HG03097 (cell line): ENCODE results near the gene ICAM3.
"Not testable (repeated sequence)": the region's sequence is repeated elsewhere in the genome, so short reads cannot be mapped to it uniquely, and the experiment has no call there.

ENCODE experiments used
- ATAC-seq: cut with Tn5 transposase; IDR thresholded peaks from one replicate; pipeline ENCODE4 v1.9.1; 2021; ENCODE audit not compliant: unreplicated experiment, low FRiP score

ICAM3 gene

GRCh38 chr19:10339380-10339960, at the start of gene ICAM3:
Gene ICAM3 (minus strand): TSS chr19:10339624. CDS start chr19:10339614, 10 bp downstream.
- peak; percentile 53 for ATAC-seq

- no peak for ATAC-seq
Measured at GRCh38 chr19:10388957-10389356, 49.5 kb upstream of the ICAM3 start.

- ATAC-seq = no peak
Measured at GRCh38 chr19:10384580-10384979, 45.2 kb upstream of the ICAM3 start.

GRCh38 chr19:10383223-10383499, 43.7 kb upstream of the ICAM3 start:
- not testable (repeated sequence) for ATAC-seq

GRCh38 chr19:10380313-10381102, 41.1 kb upstream of the ICAM3 start, which contains the start of gene TYK2:
Gene TYK2 (minus strand): TSS chr19:10380572. CDS start chr19:10378406, 2,166 bp downstream.
- ATAC-seq = peak; percentile 94

- no peak for ATAC-seq
Measured at GRCh38 chr19:10379880-10380312, 40.5 kb upstream of the ICAM3 start.

- ATAC-seq = no peak
Measured at GRCh38 chr19:10378124-10378523, 38.7 kb upstream of the ICAM3 start.

- ATAC-seq = not testable (repeated sequence)
Measured at GRCh38 chr19:10377140-10377640, 37.8 kb upstream of the ICAM3 start.

- no peak for ATAC-seq
Measured at GRCh38 chr19:10374931-10375330, 35.5 kb upstream of the ICAM3 start.

- ATAC-seq = no peak
Measured at GRCh38 chr19:10372690-10373089, 33.3 kb upstream of the ICAM3 start.

- ATAC-seq = no peak
Measured at GRCh38 chr19:10368101-10368803, 28.8 kb upstream of the ICAM3 start.

GRCh38 chr19:10366950-10367512, 27.6 kb upstream of the ICAM3 start:
- not testable (repeated sequence) for ATAC-seq

- no peak for ATAC-seq
Measured at GRCh38 chr19:10365518-10365917, 26.1 kb upstream of the ICAM3 start.

- no peak for ATAC-seq
Measured at GRCh38 chr19:10364644-10365043, 25.2 kb upstream of the ICAM3 start.

GRCh38 chr19:10363789-10364281, 24.4 kb upstream of the ICAM3 start:
- no peak for ATAC-seq

GRCh38 chr19:10362259-10362658, 22.8 kb upstream of the ICAM3 start:
- ATAC-seq = no peak

- ATAC-seq = no peak
Measured at GRCh38 chr19:10361569-10362011, 22.2 kb upstream of the ICAM3 start.

GRCh38 chr19:10356431-10356830, 17.0 kb upstream of the ICAM3 start:
- no peak for ATAC-seq

- no peak for ATAC-seq
Measured at GRCh38 chr19:10353793-10354391, 14.5 kb upstream of the ICAM3 start.
